Endothelial cell of umbilical vein (primary cell): ENCODE measurements around the gene PRDM11. TPM values are rescaled to one million over a fixed set of nuclear protein-coding genes. Genes with fewer than 3 reads are reported as not detected.

Experiments
- BruUV-seq: library from RNA; stranded (reverse); fragments of 400-500 nt; replicated peaks from 2 replicates; lab custom pipeline; 2021; lab: Mats Ljungman, UMichigan
- CTCF ChIA-PET: fragments of 300-600, 350-600 bp; sonication (Branson Sonifier 250); formaldehyde crosslinking; loops from one replicate; lab custom pipeline; 2021; ENCODE audit warnings: antibody characterized with exemption, inconsistent platforms; lab: Charles Lee
- POLR2A ChIA-PET: fragments of 300-600, 350-600 bp; sonication (Branson Sonifier 250); formaldehyde crosslinking; loops from one replicate; lab custom pipeline; 2021; ENCODE audit warnings: antibody characterized with exemption, inconsistent platforms; lab: Charles Lee
- DNase-seq: peaks from one replicate; pipeline ENCODE4 v3.0.0-alpha.2; 2011; ENCODE audit warnings: low read depth, low spot score
- FAIRE-seq: peaks from 2 replicates; lab custom pipeline; 2011; peaks lifted over from hg19 to GRCh38; lab: Jason Lieb, UNC
- H2AFZ ChIP-seq: 2 replicates; pipeline ENCODE4 v1.6.0; 2012; ENCODE audit warnings: low read depth, low read length, control low read depth, inconsistent platforms
- H3K27ac ChIP-seq: 2 replicates; pipeline ENCODE4 v1.5.1; 2011; ENCODE audit warnings: low read depth, mild to moderate bottlenecking, control low read depth, low read length, moderate library complexity; ENCODE audit not compliant: insufficient read depth
- H3K27me3 ChIP-seq, 2 experiments: 2 replicates each; pipeline versions ENCODE4 v1.6.0 to v1.6.1; 2011; ENCODE audit warnings: low read length in 2 of 2, mixed read lengths in 1 of 2; ENCODE audit not compliant: control insufficient read depth in 2 of 2, insufficient read depth in 2 of 2
- H3K36me3 ChIP-seq, 2 experiments: 2 replicates in 1 of 2; 3 replicates in 1 of 2; pipeline ENCODE4 v1.5.1; 2011; ENCODE audit warnings: low read length in 2 of 2, mild to moderate bottlenecking in 1 of 2, moderate library complexity in 1 of 2; ENCODE audit not compliant: control insufficient read depth in 2 of 2, insufficient read depth in 2 of 2; ENCODE audit errors: extremely low read depth in 1 of 2
- H3K4me1 ChIP-seq: 3 replicates; pipeline ENCODE4 v1.5.1; 2011; ENCODE audit warnings: mild to moderate bottlenecking, low read length; ENCODE audit not compliant: control insufficient read depth, insufficient read depth; ENCODE audit errors: extremely low read depth
- H3K4me2 ChIP-seq: 2 replicates; pipeline ENCODE4 v1.6.1; 2011; ENCODE audit warnings: low read length, control low read depth, mixed read lengths; ENCODE audit not compliant: insufficient read depth
- H3K4me3 ChIP-seq, 3 experiments: fragments of 200-600 bp in 1 of 3; sonication (generic), shearing (Covaris generic) in 1 of 3; replicated peaks in 1 of 3; 2 replicates each; pipeline ENCODE4 v1.5.1; 2011 to 2016; ENCODE audit warnings: control low read depth in 3 of 3, low read length in 3 of 3, mild to moderate bottlenecking in 2 of 3, inconsistent platforms in 1 of 3, low read depth in 1 of 3, moderate library complexity in 1 of 3; ENCODE audit not compliant: insufficient read depth in 1 of 3
- H3K79me2 ChIP-seq: 2 replicates; pipeline ENCODE4 v1.6.0; 2012; ENCODE audit warnings: low read length, inconsistent platforms; ENCODE audit not compliant: control insufficient read depth, insufficient read depth
- H3K9ac ChIP-seq: replicated peaks from 2 replicates; pipeline ENCODE3; 2011; ENCODE audit warnings: low read length, control low read depth; ENCODE audit not compliant: insufficient read depth; ENCODE audit errors: extremely low read depth
- H3K9me1 ChIP-seq: replicated peaks from 3 replicates; pipeline ENCODE4 v1.6.0; 2011; ENCODE audit warnings: mild to moderate bottlenecking, low read length; ENCODE audit not compliant: control insufficient read depth, insufficient read depth; ENCODE audit errors: extremely low read depth
- H3K9me3 ChIP-seq: replicated peaks from 2 replicates; pipeline ENCODE4 v1.5.1; 2012; ENCODE audit warnings: low read length, inconsistent platforms; ENCODE audit not compliant: control insufficient read depth, insufficient read depth
- H4K20me1 ChIP-seq: replicated peaks from 2 replicates; pipeline ENCODE3; 2011; ENCODE audit warnings: mild to moderate bottlenecking, low read length; ENCODE audit not compliant: control insufficient read depth, insufficient read depth; ENCODE audit errors: extremely low read depth
- EZH2 ChIP-seq: IDR thresholded peaks from 2 replicates; pipeline ENCODE4 v1.6.1; 2012; ENCODE audit warnings: borderline replicate concordance, low read depth, mild to moderate bottlenecking, moderate library complexity, low read length, inconsistent platforms; ENCODE audit not compliant: severe bottlenecking
- FOS ChIP-seq: IDR thresholded peaks from 2 replicates; pipeline ENCODE4 v1.6.1; 2011; ENCODE audit warnings: mild to moderate bottlenecking, low read length, moderate library complexity, borderline replicate concordance; ENCODE audit not compliant: insufficient read depth
- GATA2 ChIP-seq: IDR thresholded peaks from 2 replicates; pipeline ENCODE4 v1.7.0; 2011; ENCODE audit warnings: low read depth, mild to moderate bottlenecking, moderate library complexity, mixed read lengths, low read length; ENCODE audit not compliant: insufficient read length, insufficient read depth
- JUN ChIP-seq: IDR thresholded peaks from 2 replicates; pipeline ENCODE4 v1.6.1; 2011; ENCODE audit warnings: borderline replicate concordance, low read depth; ENCODE audit not compliant: insufficient read length, insufficient read depth
- MAX ChIP-seq: IDR thresholded peaks from 2 replicates; pipeline ENCODE4 v1.6.1; 2011; ENCODE audit not compliant: insufficient read depth, insufficient read length
- MYC ChIP-seq: IDR thresholded peaks from one replicate; pipeline ENCODE4 v1.6.1; 2011; ENCODE audit warnings: mild to moderate bottlenecking, low read depth, low read length
- POLR2A ChIP-seq: IDR thresholded peaks from 2 replicates; pipeline ENCODE4 v1.6.1; 2012; ENCODE audit warnings: low read depth, mild to moderate bottlenecking, control low read depth, low read length
- POLR2AphosphoS5 ChIP-seq: IDR thresholded peaks from 2 replicates; pipeline ENCODE4 v1.6.1; 2012; ENCODE audit warnings: low read depth, mild to moderate bottlenecking, control low read depth, low read length, moderate library complexity; ENCODE audit not compliant: insufficient read depth
- dilution Hi-C: fragments of 300-500 bp; cut with MboI; formaldehyde crosslinking; loops from one replicate; pipeline ENCODE4 v1.15.0; 2019; ENCODE audit warnings: low sequenced_read_pairs; ENCODE audit not compliant: extremely low pct_ligation_motif_present
- intact Hi-C: fragments of 100-400 bp; cut with micrococcal nuclease; formaldehyde crosslinking; loops from one replicate; pipeline ENCODE4 v1.10.0; 2022
- polyA plus RNA-seq, 4 experiments: library from polyadenylated mRNA; depleted of rRNA in 3 of 4; stranded (reverse) in 3 of 4; unstranded in 1 of 4; fragments of >200 nt; gene quantifications; 2 replicates each; pipeline versions ENCODE4 v1.2.1 to v1.2.3, GENCODE V29; 2011 to 2012; ENCODE audit warnings: missing spikeins in 1 of 4
- total RNA-seq: library from RNA; stranded (reverse); gene quantifications from 2 replicates; pipeline ENCODE4 v1.2.3, GENCODE V29; 2021
- TF ChIP-seq, protein P1 (sequence below), 2 donors: IDR thresholded peaks; 1 replicate in 1 of 2; 2 replicates in 1 of 2; pipeline ENCODE4 v1.5.1; 2011; ENCODE audit warnings: low read length in 2 of 2, mild to moderate bottlenecking in 2 of 2, moderate library complexity in 2 of 2, control low read depth in 1 of 2, inconsistent platforms in 1 of 2, low read depth in 1 of 2; ENCODE audit not compliant: insufficient read depth in 1 of 2; ENCODE audit errors: extremely low read depth in 1 of 2

The PRDM11 gene
- total and polyA plus RNA-seq, 2 donors (not counting 3 experiments of a cell fraction or from before 2014, with no cell fraction given), result 6.9 to 14.1 TPM

GRCh38 chr11:45247433-45247832 is 101.0 kb downstream of the PRDM11 start:
- Histone ChIP-seq H3K9ac (no peak overlapping the region), H3K79me2 (no peaks in the 10 kb centered on the region), H3K4me3 (no peak overlapping the region), H3K9me3 (no peaks in the 10 kb centered on the region), H3K4me2 (no peak overlapping the region), H3K36me3 (no peaks in the 10 kb centered on the region), H4K20me1 (no peaks in the 10 kb centered on the region), H3K4me1 (no peaks in the 10 kb centered on the region), H3K27ac (no peak overlapping the region), H3K27me3 (peaks cover 4 to 6% of the 10 kb centered on the region in 2 experiments), H2AFZ (no peak overlapping the region), H3K9me1 (no peaks in the 10 kb centered on the region)
- FAIRE-seq (no peak), DNase-seq (no peak)
- ChIA-PET POLR2A (no interaction called here), CTCF (interaction anchor here (0.9 to 1.2 kb wide), 3 partner anchors 19 to 142 kb away, joined by 3 to 5 read pairs (median 3); no protein-coding TSS in a partner anchor)
- dilution Hi-C loops, result no loop called here
- intact Hi-C loops, result no loop called here
- BruUV-seq, result no TSS peak
- TF ChIP-seq MYC (no peak), MAX (no peak), GATA2 (no peak), POLR2A (no peak), POLR2AphosphoS5 (no peak), FOS (no peak), EZH2 (no peak), JUN (no peak)
- TF ChIP-seq, protein P1, sequence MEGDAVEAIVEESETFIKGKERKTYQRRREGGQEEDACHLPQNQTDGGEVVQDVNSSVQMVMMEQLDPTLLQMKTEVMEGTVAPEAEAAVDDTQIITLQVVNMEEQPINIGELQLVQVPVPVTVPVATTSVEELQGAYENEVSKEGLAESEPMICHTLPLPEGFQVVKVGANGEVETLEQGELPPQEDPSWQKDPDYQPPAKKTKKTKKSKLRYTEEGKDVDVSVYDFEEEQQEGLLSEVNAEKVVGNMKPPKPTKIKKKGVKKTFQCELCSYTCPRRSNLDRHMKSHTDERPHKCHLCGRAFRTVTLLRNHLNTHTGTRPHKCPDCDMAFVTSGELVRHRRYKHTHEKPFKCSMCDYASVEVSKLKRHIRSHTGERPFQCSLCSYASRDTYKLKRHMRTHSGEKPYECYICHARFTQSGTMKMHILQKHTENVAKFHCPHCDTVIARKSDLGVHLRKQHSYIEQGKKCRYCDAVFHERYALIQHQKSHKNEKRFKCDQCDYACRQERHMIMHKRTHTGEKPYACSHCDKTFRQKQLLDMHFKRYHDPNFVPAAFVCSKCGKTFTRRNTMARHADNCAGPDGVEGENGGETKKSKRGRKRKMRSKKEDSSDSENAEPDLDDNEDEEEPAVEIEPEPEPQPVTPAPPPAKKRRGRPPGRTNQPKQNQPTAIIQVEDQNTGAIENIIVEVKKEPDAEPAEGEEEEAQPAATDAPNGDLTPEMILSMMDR (IDR thresholded peaks at IDR 0.05; ENCODE audit: extremely low read depth in 1 of 2, insufficient read depth in 1 of 2, low read depth in 1 of 2, low read length in 2 of 2), result no peak
